NOMO-1 treated with DMSO at 0.1 percent for 48 hours (cell line): Measurements from ENCODE around the gene OR2F2.

Experiments used
- DNase-seq: peaks from one replicate; lab custom pipeline; 2025; ENCODE audit not compliant: unreplicated experiment; lab: John Stamatoyannopoulos, UW

The OR2F2 gene, protein sequence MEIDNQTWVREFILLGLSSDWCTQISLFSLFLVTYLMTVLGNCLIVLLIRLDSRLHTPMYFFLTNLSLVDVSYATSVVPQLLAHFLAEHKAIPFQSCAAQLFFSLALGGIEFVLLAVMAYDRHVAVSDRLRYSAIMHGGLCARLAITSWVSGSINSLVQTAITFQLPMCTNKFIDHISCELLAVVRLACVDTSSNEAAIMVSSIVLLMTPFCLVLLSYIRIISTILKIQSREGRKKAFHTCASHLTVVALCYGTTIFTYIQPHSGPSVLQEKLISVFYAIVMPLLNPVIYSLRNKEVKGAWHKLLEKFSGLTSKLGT

DNA sequence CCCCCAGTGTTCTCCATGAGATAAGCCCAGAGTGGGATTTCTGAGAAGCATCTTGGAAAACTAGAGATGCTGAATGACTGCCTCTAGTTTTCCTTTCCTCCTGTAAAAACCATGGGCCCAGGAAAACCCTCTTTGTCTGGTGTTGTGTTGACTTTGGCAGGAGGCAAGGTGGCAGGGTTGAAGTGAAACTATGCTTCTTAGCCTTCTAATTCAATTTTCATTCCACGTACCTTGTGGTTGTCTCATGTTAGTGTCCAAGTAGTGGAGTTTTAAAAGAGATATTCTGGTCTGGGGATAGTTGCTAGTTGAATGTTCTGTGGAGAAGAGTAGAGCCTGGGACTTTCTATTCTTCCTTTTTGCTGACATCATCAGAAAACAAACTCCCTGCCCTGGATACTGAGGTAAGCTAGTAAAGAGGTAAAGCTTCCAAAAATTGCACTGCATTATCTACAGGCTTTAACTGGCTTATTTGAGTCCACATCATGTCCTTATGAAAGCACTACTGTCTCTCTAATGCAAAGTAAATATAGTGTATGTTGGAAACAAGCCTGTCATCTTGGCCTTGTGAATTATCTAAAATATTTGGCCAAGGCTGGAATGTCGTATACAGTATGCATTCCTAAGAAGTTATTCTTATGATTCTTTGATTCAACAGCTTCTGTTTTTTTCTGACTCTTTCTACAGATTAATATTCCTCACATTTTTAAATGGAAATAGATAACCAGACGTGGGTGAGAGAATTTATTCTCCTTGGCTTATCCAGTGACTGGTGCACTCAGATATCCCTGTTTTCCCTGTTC, at the start of gene OR2F2:
OR2F2 (plus strand) TSS at position 708 of the 800 bp plus-strand sequence; CDS start at position 708, 0 bp downstream.
- no peak for DNase-seq

DNA sequence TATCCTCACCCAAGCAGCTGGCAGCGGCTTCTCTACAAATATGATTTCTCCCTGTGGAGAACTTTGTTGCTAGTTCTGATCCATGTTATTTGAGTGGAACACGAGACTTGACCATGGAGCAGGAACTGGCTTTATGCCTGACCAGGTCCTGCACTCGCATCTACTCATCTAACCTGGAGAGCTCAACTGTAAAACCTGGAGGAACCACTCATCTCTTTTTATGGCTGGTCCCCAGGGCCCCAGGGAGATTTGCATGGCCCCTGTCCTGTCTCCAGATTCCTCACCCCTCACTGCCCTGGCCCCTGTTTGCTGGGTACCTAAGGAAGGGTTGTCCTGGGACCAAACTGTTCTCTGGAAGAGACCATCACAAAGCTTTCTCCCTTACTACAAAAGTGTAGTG, 49.1 kb upstream of the OR2F2 start:
- no peak for DNase-seq

DNA sequence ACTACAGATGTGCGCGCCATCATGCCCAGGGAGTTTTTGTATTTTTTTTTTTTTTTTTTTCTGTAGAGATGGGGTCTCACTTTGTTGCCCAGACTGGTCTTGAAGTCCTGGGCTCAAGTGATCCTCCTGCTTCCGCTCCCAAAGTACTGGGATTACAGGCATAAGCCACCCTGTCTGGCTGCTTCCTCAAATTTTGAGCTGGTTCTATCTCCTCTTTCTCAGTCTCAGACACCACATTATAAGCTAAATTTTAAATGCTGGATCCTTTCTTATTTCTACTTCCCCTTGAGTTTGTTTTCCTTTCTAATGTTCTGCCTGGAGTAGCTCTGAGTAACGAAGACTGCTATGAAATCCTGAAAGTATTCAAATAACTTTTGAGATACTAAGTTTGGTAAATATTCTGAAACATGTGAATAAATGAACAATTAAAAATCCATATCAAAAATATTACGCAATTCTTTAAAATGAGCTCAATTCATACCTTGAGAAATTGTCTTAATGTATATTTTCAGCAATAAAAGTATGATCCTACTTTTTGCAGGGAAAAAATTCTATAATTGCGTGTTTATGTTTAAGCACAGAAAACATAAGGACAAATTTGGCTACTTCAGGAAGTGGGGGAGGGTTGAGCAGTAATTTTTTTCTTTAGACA, 48.1 kb upstream of the OR2F2 start:
- no peak for DNase-seq

DNA sequence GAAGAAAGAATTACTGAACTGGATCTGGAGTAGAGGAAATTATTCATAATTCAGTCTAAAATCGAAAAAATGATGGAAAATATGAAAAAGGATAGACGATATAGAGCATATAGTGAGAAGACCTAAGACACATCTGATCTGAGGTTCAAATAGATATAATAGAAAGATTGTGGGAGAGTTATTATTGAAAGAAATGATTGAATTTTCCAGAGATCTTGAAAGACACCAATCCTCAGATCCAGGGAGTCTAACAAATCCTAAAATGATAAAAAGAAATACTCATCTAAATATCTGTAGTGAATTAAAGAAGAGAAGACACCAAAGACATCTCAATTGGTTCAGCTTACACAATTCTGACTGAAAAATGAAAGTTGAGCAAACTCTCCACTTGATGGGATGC, 46.0 kb upstream of the OR2F2 start:
- no peak for DNase-seq

DNA sequence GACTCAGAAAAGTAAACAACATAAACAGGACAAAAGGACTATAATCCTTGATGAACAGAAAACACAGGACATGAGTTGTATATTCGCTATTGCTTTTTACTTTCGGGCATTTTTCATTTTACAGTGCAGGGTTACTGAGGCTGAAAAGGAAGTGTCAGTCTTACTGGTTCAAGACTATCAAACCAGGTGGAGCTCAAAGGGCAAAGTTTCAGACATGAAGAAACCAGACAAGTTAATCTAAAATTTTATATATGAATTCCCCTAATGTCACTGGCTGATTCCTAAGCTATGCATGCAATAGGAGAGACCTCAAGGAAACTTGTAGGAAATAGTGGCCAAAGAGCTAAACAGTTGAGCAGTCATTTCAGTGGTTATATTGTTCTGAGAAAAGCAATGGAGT, 44.5 kb upstream of the OR2F2 start:
- no peak for DNase-seq

DNA sequence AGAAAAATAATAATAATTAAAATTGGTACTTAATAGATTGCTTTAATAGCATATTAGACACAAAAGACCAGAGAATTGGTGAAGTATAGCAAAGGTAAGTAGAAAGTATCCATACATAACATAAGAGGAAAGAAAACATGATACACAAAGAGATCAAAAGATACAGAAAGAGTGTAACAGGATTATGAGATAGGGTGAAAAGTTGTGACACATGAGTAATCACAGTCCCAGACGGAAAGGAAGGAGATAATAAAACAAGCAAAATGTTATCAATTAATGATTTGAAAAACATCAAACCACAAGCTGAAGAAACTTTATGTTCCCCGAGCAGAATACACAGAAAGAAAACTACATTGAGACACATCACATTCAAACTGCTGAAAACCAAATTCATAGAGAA, 43.6 kb upstream of the OR2F2 start:
- no peak for DNase-seq

DNA sequence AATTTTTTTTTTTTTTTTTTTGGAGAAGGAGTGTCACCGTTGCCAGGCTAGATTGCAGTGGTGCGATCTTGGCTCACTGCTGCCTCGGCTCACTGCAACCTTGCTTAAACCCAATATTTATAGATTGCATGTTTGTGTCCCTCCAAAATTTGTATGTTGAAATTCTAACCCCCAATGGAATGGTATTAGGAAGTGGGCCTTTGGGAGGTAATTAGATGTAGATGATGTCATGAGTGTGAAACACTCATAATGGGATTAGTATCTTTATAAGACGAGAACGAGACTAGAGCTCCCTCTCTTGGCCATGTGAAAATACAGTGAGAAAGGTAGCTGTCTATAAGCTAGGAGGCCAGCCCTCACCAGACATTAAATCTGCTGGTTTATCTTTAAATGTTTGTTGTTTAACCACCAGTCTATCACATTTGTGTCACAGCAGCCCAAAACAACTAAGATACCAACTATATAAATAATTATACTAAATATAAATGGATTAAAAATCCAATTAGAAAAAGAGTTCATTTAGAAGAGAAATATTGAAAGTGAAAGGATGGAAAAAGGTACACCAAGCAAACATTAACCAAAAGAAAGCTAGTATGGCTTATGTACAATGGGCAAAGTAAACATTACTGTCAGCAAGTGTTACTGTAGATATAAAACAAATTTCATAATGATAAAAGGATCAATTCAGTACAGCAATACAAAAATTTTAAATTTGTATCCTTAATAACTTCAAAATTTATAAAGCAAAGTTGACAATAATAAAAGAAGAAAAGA, 42.3 kb upstream of the OR2F2 start:
- DNase-seq: no peak

DNA sequence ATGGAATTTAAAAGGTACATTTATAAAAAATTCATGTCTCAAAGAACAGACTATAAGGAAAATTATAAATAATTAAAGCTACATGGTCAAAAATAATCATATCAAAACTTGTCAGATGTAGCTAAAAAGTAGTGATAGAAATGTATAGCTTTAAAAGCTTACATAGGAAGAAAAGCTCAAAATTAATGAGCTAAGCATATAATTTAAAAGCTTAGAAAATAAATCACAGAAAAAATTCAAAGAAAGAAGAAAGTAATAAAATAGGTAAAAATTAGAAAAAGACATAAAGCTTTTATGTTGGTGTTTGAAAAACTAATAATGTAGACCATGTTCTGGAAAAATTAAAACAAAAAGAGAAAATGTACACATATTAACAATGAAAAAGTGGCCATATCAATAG, 38.4 kb upstream of the OR2F2 start:
- DNase-seq: no peak

DNA sequence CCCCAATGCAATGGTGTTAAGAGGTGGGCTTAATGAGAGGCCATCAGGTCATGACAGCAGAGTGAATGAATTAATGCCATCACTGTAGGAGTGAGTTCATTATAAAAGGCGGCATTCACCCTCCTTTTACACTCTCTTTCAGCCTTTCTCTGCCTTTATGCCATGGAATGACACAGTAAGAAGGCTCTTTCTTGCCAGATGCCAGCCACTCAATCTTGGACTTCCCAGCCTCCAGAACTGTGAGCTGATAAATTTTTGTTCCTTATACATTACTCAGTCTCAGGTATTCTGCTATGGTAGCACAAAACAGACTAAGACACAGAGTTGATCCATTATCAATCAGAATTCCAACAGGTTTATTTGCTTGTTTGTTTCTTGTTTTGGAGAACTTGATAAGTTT, 36.2 kb upstream of the OR2F2 start:
- DNase-seq: no peak

DNA sequence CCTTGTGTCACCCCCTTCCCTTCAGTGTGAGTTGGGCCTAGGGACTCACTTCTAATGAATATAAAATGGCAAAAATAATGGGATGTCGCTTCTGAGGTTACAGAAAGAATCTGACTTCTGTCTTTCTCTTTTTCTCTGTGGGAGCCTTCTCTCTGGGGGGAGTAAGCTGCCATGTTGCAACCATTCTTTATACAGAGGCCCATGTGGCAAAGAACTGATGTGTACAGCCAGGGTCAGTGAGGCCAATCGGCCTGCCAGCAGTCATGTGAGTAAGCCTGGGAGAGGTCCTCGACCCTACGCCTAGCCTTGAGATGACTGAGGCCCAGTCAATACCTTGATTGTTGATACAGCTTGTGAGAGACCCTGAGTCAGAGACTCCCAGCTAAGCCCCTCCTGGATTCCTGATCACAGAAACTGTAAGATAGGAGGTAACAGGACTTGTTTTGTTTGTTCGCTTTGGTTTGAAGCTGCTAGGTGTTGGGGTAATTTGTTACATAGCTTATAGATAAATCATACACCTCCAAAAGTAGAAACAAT, 34.7 kb upstream of the OR2F2 start:
- DNase-seq: no peak

DNA sequence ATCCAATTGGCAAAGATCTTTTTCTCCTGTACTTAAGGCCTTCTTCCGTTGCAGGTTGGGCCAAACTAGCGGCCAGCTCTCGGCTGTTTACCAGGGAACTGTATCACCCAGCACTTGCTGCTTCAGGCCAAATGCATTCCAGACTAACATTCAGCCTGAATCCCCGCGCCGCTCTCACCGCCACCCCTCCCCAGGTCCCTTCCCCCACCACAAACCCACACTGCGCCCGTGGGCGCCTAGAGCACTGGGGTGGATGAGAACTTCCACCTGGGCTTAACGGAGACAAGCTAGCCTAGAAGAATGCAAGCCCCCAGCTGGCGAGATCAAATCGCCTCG, 33.7 kb upstream of the OR2F2 start:
- no peak for DNase-seq

DNA sequence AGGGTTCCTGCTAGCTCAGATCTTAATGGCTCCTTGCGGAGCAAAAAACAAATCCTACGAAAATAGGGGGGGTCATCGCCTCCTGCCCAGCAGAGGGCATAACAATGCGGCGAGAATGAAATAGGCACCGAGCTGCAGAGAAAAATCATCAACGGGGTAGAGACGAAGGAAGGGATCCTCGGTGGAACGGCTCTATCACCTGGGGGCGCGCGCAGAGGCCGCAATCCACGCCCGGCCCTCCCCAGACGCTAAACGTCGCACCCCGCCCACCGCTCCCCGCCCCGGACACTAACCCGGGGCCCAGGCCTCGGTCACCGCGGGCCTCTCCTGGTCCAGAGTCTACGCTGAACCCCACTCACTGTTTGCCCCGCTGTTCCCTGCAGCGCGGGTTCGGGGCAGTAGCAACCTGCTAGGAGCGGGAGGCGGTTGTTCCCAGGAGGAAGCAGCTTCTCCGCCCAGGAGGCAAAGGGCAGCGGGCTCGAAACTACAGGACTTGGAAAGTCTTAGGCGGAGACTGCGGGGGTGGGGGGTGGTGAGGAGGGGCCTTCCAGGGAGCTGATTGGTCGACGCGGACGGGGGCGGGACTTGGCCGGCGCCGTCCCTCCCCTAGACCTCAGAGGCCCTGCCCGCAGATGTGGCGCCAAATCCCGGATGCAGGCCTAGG, 33.2 kb upstream of the OR2F2 start, which contains the start of gene TCAF1:
TCAF1 (minus strand) TSS at position 509 of the 664 bp plus-strand sequence. CDS start 25,568 bp downstream, outside the sequence.
- peak; percentile 58 for DNase-seq

DNA sequence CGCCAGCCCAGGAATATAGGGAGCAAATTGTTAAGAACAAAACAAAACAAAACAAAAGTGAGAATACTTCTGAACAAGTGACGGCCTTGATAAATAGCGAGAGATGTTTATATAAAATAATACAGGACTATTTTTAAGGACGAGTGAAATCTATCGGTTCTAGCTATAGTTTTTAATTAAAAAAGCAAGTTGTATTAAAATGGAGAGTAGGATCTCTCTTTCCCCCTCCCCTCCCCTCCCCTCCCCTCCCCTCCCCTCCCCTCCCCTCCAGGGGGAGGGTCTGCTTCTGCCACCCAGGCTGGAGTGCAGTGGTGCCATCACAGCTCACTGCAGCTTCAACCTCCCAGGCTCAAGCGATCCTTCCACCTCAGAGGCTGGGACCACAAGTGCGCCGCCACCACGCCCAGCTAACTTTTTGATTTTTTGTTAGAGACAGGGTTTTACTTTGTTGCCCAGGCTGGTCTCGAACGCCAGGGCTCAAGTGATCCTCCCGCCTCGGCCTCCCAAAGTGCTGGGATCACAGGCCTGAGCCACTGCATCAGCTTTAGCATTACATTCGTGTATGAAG, 32.6 kb upstream of the OR2F2 start:
- DNase-seq: no peak

DNA sequence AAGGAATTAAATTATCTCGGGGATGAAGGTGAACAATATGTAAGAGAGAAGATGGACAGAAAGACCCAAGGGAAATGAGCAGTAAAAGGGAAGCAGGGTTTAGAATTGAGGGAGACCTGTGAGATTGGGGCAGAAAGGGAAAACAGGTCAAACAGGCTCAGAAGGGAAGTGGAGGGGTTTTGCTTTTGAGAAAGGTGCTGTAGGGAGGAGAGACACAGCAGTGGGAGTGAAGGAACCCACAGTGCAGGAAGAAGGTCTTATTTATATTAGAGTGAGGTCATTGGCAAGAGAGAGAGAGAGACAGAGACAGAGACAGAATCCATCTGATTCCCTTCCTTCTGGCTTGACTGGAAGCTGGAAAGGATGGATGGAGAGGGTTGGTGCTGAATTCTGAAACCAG, 29.5 kb upstream of the OR2F2 start:
- DNase-seq: no peak

DNA sequence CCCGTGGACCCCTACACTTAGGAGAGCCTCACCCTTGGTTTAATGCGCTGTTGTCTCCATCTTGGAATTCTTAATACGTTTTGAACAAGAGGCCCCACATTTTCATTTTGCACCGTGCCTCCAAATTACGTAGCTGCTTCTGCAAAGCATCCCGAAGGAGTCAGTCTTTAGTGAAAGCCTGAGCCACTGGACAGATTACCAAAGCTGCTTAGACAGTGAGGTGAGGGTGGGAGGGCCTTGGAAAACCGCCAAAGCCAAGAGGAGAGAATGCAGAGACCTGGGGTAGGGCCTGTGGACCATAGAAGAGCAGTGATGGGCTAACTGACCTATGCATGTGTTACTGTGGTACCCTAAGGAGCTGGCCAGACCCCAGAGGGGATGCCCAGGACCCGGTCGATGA, 28.9 kb upstream of the OR2F2 start:
- DNase-seq: no peak

DNA sequence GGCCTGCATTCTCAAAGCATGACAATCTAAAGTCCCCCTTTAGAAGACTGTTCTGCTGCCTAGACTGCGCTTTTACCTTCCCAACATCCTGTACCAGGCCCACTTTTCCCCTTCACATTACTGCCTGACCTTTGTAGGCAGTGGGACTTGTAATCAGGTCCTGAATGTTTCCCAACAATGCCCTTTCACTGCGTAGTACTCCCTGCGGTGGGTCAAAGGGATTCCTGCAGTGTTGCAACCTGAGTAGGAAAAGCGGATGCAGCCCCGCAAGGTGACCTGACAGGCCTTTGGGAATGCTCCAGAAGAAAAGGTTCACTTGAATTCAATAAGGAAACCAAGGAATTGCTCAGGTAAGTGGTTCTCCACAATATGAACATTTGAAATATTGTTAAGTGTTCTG, 28.1 kb upstream of the OR2F2 start:
- DNase-seq: no peak

DNA sequence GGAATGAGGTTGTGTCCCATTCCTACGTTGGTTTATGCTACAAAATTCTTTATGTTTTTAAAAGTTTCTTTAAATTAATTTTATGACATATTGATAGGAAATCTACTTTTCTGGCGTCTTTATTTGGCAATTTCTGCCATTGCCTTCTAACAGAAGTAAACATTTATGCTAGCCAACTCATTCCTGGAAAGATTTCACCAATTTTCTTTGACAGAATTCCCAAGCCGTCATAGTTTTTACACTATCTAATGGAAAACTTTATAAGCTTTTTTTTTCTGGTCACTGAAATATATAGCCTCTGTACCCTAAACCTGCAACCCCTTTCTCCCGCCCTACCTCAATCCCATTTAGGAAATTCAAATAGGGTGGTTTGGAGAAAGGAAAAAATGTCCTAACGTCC, 26.9 kb upstream of the OR2F2 start:
- DNase-seq: no peak

DNA sequence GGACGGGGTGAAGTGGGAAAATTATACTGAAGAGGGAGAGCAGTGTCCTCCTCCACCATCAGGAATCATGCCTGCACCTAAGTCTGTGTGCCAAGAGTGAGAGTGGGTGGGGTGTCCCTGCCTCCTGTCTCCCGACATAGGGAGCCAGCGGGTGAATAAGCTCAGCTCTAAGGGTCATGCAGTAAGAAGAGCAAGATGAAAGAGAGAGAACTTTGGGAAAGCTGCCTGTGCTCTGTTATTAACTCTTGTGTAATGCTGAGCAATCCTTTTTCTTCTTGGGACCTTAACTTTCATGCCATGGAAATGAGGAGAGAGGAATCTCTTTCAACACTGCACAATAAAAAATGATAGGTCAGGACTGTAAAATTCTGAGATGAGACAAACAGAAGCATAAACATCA, 25.2 kb upstream of the OR2F2 start:
- DNase-seq: no peak

DNA sequence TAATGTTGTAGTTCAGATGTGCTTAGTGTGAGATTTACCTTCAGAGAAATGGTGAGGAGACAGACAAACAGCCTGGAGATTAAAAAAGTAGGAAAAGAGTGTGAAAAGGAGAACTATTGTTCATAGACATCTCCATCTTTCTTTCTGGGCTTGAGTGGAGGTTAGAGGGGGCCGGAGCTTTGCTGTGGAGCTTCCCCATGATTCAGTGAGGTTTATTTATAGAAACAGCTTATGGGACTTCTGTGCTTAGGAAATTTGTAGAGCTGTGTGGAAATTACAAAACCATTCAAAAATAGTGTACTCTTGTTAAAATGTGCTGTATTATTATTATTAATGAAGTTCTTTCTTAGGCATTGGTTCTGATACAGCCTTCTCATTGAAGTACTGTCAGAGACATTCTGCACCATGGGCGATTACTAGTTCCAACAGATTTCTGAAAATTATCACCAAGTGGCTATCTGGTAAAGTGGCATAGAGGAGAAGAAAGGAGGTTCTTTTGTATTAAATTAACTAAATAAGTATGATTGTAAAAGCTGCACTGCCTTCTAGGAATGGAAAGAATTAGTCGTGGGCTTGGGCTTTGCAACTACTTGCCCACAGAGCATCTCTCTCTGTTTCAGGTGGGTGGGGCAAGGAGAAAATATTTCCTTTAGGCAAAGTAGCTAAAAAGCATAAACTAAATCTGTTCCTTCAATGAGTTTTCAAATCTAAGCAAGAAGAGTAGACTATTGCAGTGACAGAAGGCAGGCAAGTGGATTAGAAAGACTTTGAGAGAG, 24.4 kb upstream of the OR2F2 start:
- no peak for DNase-seq
